ENCODE results near the gene ARL5A. TPM values are rescaled to one million over a fixed set of nuclear protein-coding genes. Genes with fewer than 3 reads are reported as not detected.

ARL5A gene
- total RNA-seq, 2 donors from 2014 or later, result 44.1 to 133 TPM

GRCh38 chr2:151861174-151861573, 33.0 kb upstream of the ARL5A start:
- no peaks in the 10 kb centered on the region for H3K36me3 ChIP-seq
- H3K4me3 ChIP-seq, result no peak overlapping the region
- peaks cover 3 to 15% of the 10 kb centered on the region in 2 donors for H3K4me1 ChIP-seq (ENCODE audit: control insufficient read depth in 1 of 2, low read depth in 2 of 2)
- H3K27me3 ChIP-seq (replicated peaks; ENCODE audit: insufficient read depth), result no peaks in the 10 kb centered on the region
- no peak for TF ChIP-seq CTCF (IDR thresholded peaks at IDR 0.05)
- no peaks in the 10 kb centered on the region for H3K9me3 ChIP-seq
- DNase-seq (ENCODE audit: low spot score), result no peak
- H3K27ac ChIP-seq, result no peak overlapping the region
- no peak for ATAC-seq (ENCODE audit: insufficient number of reproducible peaks, low FRiP score, low read depth)

- no peaks in the 10 kb centered on the region for H3K27me3 ChIP-seq (replicated peaks; ENCODE audit: insufficient read depth)
- ATAC-seq (ENCODE audit: insufficient number of reproducible peaks, low FRiP score, low read depth) (no peak), DNase-seq (ENCODE audit: low spot score) (no peak)
- H3K4me3 ChIP-seq, result no peak overlapping the region
- H3K36me3 ChIP-seq, result no peaks in the 10 kb centered on the region
- no peak for TF ChIP-seq CTCF (IDR thresholded peaks at IDR 0.05)
- H3K27ac ChIP-seq, result no peak overlapping the region
- peaks cover 3 to 15% of the 10 kb centered on the region in 2 donors for H3K4me1 ChIP-seq (ENCODE audit: control insufficient read depth in 1 of 2, low read depth in 2 of 2)
- no peaks in the 10 kb centered on the region for H3K9me3 ChIP-seq
These were observed 32.5 kb upstream of the ARL5A start for GRCh38 chr2:151860613-151861146.

- TF ChIP-seq CTCF (IDR thresholded peaks at IDR 0.05), result no peak
- DNase-seq (ENCODE audit: low spot score), result no peak
- Histone ChIP-seq H3K27me3 (replicated peaks; ENCODE audit: insufficient read depth) (no peaks in the 10 kb centered on the region), H3K4me1 (ENCODE audit: control insufficient read depth in 1 of 2, low read depth in 2 of 2) (peaks cover 3 to 15% of the 10 kb centered on the region in 2 donors), H3K27ac (no peak overlapping the region), H3K9me3 (no peaks in the 10 kb centered on the region), H3K36me3 (no peaks in the 10 kb centered on the region), H3K4me3 (no peak overlapping the region)
- no peak for ATAC-seq (ENCODE audit: insufficient number of reproducible peaks, low FRiP score, low read depth)
These were observed 32.0 kb upstream of the ARL5A start for GRCh38 chr2:151860210-151860609.

- TF ChIP-seq CTCF (IDR thresholded peaks at IDR 0.05), result no peak
- H3K4me3 ChIP-seq, result no peak overlapping the region
- H3K9me3 ChIP-seq, result no peaks in the 10 kb centered on the region
- peaks cover 3 to 26% of the 10 kb centered on the region in 2 donors for H3K4me1 ChIP-seq (ENCODE audit: control insufficient read depth in 1 of 2, low read depth in 2 of 2)
- no peaks in the 10 kb centered on the region for H3K36me3 ChIP-seq
- H3K27me3 ChIP-seq (replicated peaks; ENCODE audit: insufficient read depth), result no peaks in the 10 kb centered on the region
- H3K27ac ChIP-seq, result peak overlapping the region; percentile 43 to 51
- DNase-seq (ENCODE audit: low spot score) (no peak), ATAC-seq (ENCODE audit: insufficient number of reproducible peaks, low FRiP score, low read depth) (peak; percentile 27)
These were observed 29.4 kb upstream of the ARL5A start for GRCh38 chr2:151857650-151858049.

DNA sequence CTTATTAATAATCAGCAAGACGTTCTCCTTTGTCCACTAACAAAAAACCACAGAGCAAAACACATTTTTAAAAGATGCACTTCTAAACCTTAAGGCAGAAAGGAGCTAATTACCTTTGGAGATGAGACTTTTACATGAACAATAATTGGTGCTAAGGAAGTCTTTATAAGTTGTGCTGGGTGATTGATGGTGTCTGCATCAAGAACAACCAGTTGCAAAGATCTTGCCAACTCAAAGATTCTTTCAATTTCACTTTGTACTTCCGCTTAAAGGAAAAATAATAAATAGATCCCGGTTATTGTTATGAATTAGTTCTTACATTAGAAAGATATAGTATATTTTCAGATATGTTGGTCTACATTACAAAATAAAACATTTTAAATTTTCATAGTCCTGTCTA, 26.9 kb upstream of the ARL5A start:
- no peaks in the 10 kb centered on the region for H3K27me3 ChIP-seq (replicated peaks; ENCODE audit: insufficient read depth)
- ATAC-seq (ENCODE audit: insufficient number of reproducible peaks, low FRiP score, low read depth) (no peak), DNase-seq (ENCODE audit: low spot score) (no peak)
- no peak overlapping the region for H3K27ac ChIP-seq
- no peaks in the 10 kb centered on the region for H3K36me3 ChIP-seq
- no peak overlapping the region for H3K4me3 ChIP-seq
- H3K9me3 ChIP-seq, result no peaks in the 10 kb centered on the region
- TF ChIP-seq CTCF (IDR thresholded peaks at IDR 0.05), result no peak
- peaks cover 3 to 31% of the 10 kb centered on the region in 2 donors for H3K4me1 ChIP-seq (ENCODE audit: control insufficient read depth in 1 of 2, low read depth in 2 of 2)
